Muscle of back (tissue), 11 donors: ENCODE measurements around the gene CCR1. TPM values are rescaled to one million over a fixed set of nuclear protein-coding genes. Genes with fewer than 3 reads are reported as not detected.
"Not testable (repeated sequence)": the region's sequence is repeated elsewhere in the genome, so short reads cannot be mapped to it uniquely, and the experiment has no call there.

ENCODE experiments used
- DNase-seq, 3 donors: peaks; one replicate each; pipeline versions ENCODE4 v3.0.0 to v3.0.0-alpha.2; 2013
- polyA plus RNA-seq, 10 donors: library from polyadenylated mRNA; unstranded; fragments of 120-200 nt; gene quantifications; one replicate each; pipeline ENCODE4 v1.2.1, GENCODE V29; 2013; ENCODE audit not compliant: insufficient read length in 10 of 10

Gene CCR1
- polyA plus RNA-seq, 10 donors, result 2.4 to 4.9 (median 3.6) TPM

DNA sequence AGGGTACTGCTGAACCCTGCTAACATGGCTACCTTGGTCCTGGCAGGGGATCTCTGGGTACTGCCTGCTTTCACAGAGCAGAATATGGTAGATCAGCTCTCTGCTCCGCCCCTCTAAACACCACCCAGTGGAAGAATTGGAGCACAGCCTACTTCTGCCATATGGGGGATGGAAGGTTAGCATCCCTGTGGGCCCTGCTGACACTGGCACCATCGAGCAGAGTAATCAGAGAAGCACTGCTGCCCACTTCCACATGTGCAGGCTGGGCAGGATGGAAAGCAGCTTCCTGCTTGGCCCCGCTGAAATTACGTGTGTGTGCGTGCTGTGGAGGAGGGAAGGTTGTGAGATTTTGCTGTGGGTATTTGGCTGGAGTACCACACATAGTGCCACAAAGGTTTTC, 24.8 kb downstream of the CCR1 start:
- DNase-seq, result no peak

GRCh38 chr3:46168583-46169345, 39.3 kb downstream of the CCR1 start:
- no peak for DNase-seq

- DNase-seq, result no peak
These were observed 44.5 kb downstream of the CCR1 start for GRCh38 chr3:46163556-46164041.

DNA sequence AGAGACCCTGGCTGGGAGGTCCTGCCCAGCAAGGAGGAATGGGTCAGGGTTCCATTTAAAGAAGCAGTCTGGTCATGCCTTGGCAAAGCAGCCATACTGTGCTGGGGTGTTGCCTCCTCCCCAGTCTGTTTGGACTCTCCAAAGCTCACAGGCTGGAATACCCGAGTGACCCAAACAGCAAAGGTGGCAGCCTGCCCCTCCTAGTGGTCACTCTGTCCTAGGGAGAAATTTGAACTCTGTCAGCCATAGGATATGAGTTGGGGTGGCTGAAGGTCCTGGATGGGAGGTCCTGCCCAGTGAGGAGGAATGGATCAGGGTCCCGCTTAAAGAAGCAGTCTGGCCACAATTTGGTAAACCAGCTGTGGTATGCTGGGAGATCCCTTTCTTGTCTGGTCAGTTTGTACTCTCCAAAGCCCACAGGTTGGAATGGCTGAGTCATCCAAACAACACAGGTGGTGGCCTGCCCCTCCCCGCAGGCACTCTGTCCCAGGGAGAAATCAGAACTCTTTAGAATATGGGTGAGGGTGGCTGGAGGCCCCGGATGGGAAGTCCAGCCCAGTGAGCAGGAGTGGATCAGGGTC, 45.0 kb downstream of the CCR1 start:
- no peak for DNase-seq

- not testable (repeated sequence) for DNase-seq
These were observed 50.4 kb downstream of the CCR1 start for GRCh38 chr3:46157685-46158084.

DNA sequence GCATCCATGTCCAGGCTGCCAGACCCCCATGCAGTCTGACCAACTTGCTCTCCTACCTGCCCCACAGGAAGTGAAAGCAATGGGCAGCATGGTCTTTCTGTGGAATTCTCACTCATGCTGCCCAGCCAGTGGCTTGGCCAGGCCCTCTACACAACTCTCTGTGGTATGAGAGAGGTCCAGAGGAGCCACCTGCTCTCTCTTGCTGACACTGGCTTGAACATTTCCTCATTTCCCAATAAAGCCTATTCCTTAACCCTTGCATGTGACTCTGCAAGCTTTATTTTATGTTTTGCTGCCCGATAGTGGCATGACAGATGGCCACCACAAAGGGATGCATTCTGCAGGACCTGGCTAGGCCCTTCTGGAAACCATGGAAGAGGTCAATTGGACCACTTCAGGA, 53.8 kb downstream of the CCR1 start:
- no peak for DNase-seq

Other genes with a start within 250 kb of the CCR1 start
- 10 to 100 TPM; 23.2 to 39.4 (median 30.1) TPM for gene FYCO1, start 212.5 kb downstream of the CCR1 start, polyA plus RNA-seq
- under 1 TPM; 0.05 to 0.90 (median 0.19) TPM for gene XCR1, start 180.8 kb downstream of the CCR1 start, polyA plus RNA-seq
- gene CCR3, start 34.1 kb upstream of the CCR1 start, polyA plus RNA-seq, result under 1 TPM in 3 of 10 donors, not detected in 7; 0.10 to 0.25 (median 0.20) TPM
- 1 to 10 TPM in 4 of 10 donors, under 1 TPM in 6; 0.56 to 2.0 (median 0.92) TPM for gene CCR2, start 145.8 kb upstream of the CCR1 start, polyA plus RNA-seq
- gene CCR5, start 162.6 kb upstream of the CCR1 start, polyA plus RNA-seq, result 1 to 10 TPM in 1 of 10 donors, under 1 TPM in 9; 0.13 to 1.3 (median 0.42) TPM
- gene CCRL2, start 198.9 kb upstream of the CCR1 start, polyA plus RNA-seq, result under 1 TPM; 0.35 to 0.78 (median 0.59) TPM